HPDE6-E6E7 (cell line): ENCODE results near the gene LRP1B.

ENCODE experiments used
- DNase-seq: peaks from one replicate; pipeline ENCODE4 v3.0.0; 2011; ENCODE audit warnings: missing footprints; ENCODE audit errors: extremely low spot score

LRP1B gene

DNA sequence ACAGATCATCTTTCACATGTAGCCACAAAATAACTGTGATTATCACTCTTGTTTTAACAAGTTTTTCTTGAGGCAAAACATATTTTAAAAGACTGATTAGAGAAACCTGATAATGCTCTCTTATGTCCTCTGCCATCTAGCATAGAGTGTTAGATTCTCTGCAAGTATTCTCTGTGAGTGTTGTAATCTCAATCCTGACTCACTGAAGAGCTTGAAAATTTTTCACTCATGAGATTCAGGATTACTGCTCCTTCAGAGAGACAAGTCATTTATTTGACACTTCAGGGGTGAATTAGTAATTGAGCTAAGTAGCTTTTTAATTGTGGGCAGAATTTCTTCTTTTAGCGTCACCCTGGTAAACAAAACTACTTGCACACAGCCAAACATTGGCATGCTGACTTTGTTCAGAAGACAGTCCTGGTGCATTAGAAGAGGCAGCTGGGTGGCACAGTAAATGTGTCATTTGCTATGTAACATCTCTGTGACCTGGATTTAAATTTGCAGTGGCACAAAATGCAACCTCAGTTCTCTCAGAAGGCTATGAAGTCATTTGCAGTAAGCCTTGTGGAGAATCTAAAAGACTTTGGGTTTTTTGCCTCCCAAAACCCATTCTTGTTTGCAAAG lies 172.9 kb downstream of the LRP1B start:
- no peak for DNase-seq

DNA sequence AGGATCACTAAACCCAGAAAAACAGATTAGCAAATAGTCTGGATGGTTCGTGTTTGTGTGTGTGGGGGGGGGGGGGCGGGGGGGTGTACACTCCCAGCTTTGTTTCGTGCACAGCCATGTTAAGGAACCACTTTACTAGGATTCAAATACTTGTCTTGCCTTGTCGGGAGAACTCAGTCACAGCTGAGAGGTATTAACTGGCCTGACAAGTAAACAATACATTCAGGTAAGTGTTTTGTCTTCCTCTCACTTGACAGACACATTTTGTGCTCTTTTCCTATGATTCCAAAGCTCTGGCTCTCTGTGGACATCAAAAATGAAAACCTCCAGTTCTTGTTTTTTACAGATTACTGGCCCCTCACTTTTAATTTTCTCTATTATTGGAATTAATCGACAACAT lies 173.5 kb downstream of the LRP1B start:
- no peak for DNase-seq

DNA sequence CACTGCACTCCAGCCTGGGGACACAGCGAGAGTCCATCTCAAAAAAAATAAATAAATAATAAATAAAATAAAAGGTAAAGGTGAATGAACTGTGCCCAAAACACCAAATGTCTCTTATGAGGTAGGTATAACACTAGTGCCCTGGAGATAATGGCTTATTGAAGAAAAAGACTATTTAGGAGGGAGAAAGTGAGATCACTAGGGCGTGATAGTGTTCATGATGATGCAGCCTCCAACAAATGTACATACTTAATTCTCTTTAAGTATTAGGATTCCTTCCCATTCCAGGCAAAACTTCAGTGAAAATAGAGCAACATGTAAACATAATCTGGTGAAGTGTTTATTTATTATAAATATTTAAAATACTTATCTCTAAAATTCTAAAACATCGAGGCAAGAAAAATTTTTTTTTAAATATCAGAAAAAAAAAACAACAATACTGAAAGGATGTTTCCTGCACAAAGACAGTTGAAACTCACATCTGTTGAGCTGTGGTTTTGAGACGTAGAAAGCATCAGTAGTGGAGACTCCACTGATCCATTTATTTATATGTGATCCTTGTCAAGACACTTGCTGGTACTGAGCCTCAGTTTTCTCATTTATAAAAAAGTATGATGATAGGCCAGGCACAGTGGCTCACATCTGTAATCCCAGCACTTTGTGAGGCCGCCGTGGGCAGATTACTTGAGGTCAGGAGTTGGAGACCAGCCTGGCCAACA lies 183.3 kb downstream of the LRP1B start:
- DNase-seq = no peak

DNA sequence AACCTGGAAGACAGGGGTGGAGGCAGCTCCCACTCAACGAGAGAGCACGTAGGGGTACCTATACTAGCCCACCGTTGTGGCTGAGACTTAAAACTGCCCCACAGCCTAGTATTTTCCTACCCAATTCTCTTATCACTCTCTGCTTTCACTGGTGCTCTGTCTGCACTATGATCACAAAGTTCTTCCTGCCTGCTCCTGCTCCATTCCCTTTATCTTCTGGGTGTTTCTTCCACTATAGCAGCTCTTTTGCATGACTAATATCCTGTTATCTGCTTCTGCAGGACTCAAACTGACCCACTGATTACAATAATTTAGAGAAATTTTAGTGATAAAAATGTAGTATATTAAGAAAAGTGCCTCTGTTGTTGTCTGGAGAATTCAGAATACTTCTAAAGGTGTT lies 184.8 kb downstream of the LRP1B start:
- no peak for DNase-seq

DNA sequence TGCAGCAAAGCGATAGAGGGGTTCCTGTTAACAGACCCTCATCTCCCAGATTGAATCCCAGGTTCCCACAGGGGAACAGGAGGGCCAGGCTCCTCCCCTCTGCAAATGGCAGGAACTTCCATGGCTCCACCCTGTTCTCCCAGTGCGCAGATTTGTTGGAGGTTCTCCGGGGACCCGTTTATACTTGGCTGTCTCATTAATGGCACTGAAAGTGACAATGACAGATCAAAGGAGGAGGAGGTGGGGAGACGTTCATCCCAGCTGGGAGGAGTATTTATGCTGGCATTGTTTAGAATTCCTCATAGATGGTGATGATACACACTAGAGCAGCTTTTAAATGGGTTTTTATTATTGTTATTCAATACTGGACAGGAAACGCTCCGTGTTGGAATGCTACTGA lies 186.9 kb downstream of the LRP1B start:
- DNase-seq = no peak

DNA sequence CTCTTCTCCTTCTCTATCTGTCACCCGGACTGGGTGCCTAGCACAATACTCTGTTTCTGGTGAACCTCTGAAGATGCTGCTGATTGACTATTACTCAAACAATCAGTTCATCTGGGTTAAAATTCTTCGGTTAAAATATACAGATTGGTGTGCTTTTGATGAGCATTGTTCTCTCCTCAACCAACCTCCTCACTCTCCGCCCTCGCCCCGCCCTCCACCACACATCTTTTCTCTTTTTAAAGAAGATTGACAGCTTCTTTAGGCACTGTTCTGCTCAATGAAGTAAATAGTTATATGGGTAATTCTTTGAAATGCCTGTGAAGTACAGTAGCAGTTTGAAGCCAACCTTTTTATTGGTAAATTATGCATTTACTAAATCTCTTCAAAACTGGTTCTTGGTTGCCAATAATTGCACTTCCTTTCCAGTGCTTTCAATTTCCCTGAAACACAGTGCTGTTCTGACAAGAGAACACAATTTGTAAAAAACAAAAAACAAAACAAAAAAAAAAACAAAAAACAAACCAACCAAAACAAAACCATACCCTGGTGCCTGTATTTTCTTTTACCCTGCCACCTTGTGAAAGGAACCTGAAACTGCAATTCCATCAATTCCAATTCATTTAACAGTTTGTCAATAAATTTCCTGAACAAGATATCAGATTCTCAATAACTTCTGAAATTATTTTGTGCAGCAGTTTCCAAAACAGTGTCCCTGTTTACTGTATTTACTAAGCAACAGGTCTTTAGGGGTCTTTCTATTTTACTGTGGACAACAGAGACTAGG lies 188.6 kb downstream of the LRP1B start:
- DNase-seq = no peak

DNA sequence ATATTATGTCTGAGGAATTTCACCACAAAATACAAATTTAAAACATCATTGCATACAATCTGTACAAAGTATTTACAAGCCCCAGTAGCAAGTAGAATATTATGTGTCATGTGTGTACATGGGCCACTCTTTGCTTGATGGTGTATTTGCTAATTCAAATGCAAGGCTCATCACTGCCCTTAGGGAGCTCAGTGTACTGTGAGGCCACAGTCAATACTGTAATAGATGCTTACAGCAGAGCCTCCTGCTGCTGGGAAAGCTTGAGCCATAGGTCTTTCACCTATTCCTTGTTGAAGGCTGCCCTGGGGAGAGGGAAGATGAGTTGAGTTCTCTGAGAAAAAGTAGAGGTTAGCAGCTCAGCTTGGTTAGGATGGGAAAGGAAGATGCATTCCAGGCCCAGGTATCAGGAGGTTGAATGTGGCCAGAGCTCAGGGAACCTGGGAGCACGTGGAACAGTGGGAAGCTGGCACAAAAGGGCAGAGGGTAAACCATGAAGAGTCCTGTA lies 189.6 kb downstream of the LRP1B start:
- no peak for DNase-seq

DNA sequence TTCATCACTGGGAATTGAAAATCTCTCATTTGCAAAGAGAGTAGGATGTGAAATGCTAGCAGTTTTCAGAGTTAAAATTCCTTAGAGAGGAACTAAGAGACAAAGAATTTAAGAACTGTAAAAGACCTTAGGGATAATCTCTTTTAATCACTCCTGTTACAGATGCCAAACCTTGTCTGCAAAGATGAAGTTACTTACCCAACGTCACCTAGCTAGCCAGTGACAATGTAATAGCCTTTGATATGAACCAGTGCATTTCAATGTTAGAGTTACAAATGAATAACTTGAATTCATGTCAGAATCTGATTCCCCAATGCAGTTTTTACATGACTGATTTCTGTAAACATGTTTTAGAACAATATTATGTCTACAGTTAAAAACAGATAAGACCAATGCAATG lies 190.1 kb downstream of the LRP1B start:
- no peak for DNase-seq

DNA sequence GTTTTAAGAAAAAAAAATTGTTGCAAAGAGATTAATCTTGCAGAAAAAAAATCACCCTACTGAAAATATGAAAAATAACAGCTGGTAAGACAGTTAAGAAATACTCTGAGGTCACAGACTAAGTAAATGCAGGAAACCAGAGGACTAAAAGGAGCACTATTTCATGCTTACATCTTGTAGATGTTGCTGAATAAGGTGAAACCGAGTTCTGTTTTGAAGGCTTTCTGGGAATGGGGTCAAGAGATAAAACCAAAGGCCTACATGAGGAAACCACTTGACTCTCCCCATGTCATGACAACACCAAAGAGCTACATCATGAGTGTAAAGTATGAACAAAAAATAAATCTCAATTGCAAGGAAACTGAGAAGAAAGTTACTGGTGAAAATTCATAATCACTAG lies 197.6 kb downstream of the LRP1B start:
- DNase-seq = no peak

DNA sequence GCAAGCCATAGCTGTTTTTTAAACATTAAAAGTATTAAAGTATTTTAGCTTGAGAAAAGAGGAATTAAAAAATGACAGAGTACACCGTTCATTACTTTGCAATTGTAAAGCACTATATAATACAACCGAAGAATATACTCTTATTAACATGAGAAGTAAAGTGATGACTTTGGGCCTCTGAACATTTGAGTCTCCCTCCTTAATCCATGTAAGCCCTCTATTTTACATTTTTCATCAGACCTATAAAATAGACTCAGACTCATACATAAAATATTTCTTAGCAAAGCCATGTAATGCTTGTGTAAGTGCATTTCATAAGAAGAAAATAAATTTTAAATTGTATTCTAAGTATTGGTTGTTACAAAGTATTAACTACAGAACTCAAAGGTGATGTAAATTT lies 198.6 kb downstream of the LRP1B start:
- DNase-seq = no peak

DNA sequence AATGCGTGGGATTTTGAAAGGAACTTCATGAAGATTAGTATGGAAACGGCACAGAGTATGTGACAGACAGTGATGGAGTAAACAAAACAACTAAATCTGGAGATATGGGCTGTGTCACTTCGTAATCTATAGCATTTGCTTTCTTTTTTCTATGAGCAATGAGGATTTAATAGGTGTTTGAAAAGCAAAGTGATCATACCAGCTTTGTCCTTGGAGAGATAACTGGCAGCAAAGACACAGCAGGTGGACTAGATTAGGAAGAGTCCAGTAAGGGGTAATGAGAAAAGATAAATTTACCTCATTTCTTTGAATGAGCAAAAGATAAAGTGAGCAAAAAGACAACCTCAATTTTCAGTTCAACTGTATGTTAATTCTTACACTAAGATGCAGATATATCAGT lies 199.0 kb downstream of the LRP1B start:
- no peak for DNase-seq

DNA sequence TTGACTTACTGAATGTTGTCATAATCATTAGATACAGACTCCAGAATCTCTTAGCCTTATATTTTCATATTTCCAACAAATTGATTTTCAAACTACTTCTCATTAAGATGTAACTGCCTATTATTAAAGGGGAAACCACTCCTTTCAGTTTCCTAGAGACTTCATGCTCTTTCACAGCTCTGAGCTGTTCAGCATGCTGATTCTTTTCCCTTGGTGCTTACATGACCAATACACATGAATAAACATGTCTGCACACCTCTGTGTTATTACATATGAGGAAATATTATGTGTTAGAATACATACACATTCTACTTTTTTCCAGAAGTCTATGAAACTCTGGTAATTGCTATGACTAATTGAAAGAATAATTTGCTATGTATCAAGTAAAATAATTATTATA lies 200.0 kb downstream of the LRP1B start:
- DNase-seq = no peak

DNA sequence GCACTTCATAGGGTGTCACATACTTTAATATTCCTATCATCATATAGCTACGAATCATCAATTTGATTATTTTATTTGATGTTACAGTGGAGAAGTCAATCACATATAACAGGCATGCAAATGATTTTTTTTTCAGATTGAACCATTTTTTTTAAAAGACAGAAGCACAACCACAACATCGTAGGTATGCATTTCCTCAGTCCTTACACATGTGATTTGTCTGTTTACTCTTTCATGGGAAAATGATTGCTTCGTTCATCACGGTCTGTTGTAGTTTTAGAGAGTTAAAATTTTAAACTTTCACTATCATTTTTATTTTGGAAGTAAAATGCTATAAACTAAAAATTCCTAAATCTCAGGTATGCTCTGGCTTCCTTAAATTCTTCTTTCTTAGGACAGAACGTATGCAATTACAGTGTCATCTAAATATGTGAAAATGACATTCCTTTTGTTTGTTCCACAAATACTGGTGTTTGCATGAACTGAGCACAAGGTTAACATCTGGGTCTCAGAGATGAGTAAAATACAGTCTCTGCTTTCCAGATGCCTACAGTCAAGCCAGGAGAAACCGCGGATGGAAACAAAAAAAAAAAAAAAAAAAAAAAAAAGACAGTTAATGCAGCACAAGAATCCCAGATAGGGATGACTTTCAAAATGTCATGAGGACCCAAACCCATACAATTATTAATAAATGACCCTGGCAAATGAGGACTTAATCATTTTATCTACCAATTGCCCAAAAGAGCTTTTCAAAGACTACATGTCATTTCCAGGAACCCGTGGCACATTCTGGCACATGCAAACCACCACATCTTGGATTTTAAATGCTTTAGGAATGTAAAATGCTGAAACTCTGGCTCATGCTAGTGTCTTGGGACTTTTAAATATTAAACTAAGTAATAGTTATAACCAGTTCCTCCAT lies 201.2 kb downstream of the LRP1B start:
- no peak for DNase-seq

DNA sequence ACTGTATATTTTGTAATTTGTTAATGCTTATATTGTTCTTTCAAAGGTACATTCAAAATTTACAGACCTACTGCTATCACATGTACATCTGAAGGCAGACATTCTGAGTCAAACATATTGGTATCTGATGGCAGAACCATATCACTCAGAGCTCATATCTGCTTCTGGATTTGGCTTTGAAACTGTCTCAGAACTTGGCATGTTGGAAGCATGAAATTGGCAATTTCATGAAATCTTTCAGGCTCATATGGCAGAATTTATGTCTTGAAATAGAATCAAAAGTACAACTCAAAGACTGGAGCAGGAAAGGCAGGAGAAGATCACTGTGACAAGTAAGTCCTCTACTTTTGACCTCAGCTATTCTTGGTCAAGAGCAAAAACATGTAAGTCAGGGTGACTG lies 202.3 kb downstream of the LRP1B start:
- no peak for DNase-seq

DNA sequence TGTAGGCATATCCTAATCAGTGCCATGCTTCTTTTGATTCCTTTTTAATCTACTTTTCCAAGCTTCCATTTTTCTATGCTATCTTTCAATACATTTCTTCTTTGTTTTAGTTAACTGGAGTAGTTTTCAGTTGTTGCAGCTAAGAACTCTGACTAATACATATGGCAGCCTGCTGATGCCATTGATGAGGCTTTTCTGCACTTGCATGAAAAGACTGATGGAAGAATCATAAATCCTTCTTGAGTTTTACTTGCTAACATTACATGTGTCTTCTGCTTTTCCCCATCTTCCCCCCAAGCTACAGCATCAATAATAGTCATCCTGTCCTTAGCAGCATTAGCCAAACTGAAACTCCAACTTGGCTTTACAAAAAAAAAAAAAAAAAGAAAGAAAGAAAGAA lies 203.3 kb downstream of the LRP1B start:
- no peak for DNase-seq

DNA sequence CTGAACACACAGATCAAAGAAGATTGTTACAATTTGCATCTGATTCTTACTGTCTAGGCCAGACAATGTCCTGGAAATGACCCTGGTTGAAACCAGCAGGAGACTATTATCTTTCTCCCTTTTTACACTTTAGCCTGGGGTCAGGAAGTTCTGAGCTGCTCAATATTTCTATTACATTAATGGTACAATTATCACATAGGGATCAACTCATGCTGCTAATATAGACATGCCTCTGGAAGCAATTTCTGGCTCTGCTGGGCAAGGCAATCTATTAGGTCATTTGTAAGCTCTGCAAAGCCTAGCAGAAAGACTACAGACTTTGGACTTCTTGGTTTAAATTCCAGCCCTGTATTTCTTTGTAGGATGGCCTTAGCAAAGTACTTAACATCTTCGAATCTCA lies 205.3 kb downstream of the LRP1B start:
- DNase-seq = no peak

DNA sequence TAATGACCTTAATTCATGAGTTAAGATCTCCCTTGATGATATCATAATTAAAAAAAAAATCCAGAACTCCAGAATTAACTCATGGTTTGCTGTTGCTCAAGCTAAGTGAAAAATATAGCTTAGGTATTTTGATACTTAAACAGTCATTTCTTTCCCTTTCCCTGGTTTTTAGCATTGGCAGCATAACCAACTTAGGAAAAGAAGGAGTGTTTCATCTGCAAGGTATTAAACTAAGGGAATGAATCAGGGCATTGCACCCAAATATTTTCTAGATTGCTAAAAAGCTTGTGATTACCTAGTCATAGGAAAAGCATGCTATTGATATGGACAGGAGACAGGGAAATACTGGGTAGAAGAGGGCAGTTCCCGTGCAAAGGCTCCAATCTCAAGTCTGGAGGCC lies 207.2 kb downstream of the LRP1B start:
- DNase-seq = no peak

DNA sequence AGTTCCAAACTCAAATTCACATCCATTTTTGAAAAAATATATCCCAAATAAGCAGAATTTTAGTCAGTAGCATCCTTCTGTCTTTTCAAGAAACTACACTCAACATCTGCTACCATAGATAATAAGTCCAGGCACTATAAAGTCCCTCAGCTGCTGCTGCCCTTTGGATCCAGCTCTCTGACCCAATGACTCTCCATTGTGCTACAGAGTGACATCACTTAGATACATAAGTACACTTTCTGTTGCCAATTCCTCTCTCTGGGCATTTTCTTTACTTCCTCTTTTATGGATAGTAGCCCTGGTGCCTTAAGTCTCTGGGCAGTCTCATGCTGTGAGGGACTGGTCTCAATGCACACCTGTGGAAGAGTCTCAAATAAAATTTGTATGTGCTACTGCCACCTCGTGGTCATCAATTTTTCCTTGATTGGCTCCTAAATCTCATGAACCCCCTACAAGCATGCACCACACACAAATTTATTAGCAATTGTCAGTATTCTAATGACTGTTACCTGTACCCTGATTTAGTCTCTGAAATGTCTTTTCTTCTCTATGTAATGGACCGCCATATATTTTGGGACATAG lies 219.2 kb downstream of the LRP1B start:
- DNase-seq = peak; percentile 3

DNA sequence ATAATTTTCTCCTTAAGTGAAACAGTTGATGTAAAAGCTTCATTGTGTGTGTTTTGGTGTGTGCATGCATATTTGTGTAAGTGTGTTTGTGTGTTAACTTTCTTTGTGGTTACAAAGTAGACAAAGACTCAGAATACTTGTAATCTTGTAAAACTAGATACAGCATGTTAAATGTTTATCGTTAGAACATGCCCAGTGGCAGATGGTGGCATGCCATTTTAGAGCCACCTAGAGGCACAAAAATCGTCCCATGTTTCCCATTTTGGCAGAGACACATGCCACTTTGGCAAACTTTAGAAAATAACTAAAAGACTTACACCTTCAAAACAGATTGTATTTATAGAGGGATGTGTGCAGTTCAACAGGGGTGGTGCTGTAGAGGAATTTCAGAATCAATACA lies 224.1 kb downstream of the LRP1B start:
- DNase-seq = no peak

DNA sequence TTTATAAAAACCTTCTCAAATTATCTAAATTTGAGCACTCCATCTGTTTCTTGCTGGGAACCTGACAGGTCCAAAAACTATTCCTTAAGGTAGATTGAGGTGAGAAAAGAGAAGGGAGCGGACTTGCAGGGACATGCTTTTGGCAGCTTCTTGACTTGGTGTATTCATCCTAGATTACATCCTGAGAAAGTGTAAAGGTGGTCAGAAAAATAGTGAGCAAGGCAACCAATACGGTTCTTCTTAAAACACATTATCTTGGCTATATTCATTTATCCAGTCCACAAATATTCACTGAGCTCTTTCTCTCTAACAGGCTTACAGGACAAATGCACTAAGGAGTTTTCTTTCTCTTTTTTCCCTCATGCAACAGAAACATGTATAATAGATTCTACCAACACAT lies 230.0 kb downstream of the LRP1B start:
- no peak for DNase-seq

DNA sequence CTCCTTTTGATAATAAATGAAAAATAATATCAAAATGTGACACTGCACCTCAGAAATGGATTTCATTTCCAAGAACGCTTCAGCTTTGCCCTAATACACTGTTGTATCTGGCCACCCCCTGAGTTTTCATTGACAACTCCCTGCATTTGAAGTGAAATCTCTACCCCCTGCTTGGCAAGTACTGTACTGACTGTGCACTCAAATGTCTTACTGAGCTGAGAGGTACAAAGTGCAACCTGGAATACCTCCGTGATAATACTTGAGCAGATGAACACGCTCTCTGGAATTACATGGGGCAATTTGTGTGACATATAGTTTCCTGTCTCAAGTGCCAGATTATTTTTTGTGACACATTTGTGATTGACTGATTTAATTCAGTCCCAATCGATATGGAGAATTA lies 231.1 kb downstream of the LRP1B start:
- no peak for DNase-seq
